Stimulated activated CD8-positive, alpha-beta memory T cell treated with anti-CD3 and anti-CD28 coated beads, Interleukin-12 subunit alpha, Interleukin-12 subunit beta, amount 100 ng/mL, for 1 hour (primary cell): ENCODE data around the gene PTCH1.

Experiments
- DNase-seq: peaks from one replicate; pipeline ENCODE4 v3.0.0-alpha.2; 2020; ENCODE audit warnings: low read depth

The PTCH1 gene

DNA sequence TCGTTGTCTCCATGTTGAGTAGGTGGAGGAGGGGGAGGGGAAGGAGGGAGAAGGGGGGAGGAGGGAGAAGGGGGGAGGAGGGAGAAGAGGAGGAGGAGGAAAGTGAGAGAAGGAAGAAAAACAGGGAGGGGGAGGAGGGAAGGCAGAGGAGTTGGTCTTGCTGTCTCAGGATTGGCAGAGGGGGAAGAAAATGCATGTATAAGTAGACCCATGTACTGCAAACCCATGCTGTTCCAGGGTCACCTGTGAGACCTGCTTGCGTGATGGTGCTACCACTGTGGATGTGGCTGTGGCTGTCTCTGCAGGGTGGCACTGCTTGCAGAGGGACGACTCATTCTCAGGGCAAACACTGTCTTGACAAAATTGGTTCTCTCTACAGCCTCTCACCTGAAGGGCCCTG lies 76.3 kb downstream of the PTCH1 start:
- no peak for DNase-seq

DNA sequence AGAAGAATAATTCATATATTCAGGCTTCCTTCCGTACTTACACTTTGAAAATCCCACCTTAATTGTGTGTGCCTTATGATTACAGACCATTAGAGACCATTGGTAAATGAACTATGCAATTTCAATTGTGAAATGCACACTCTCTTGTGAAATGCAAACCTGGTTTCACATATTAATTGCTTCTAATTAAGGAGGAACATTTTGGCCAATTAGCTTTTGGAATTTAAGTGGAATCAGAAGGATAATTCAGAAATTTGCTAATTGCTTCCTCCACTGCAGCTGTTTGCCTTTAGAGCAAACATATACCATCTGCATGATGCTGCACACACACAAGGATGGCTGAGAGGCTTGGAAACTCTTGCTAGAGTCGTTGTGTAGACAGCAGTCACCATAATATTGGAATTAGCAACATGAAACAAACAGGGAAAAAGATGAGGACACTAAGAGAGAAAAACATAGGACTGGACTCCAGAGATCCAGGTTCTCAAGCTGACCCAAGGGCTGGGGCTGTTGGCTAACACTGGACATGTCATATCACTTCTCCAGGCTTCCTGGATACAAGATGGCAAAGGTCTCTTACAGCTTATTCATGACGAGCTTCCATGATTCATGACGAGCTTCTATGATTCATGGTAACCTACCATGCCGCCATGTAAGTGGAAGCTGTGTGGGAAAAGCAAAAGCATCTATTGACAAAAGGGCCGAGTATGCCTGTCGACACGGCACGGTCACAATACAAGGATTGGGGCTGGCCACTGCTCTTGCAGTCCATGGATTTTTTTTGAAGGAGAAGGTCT lies 78.0 kb downstream of the PTCH1 start:
- no peak for DNase-seq

DNA sequence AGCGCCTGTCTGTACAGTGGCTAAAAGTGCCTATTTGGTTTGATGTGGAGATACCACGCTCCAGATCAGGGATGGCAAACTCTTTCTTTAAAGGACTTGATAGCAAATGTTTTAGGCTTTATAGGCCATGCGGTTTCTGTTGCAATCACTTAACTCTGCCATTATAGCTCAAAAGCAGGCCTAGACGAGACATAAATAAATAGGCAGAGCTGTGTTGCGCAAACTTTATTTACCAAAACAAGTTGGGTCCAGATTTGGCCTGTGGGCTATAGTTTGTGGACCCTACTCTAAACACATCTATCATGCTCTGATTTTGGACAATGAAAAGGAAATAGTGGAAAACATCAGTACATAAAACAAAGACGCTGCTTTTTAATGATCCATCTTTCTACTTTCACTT lies 79.2 kb downstream of the PTCH1 start:
- no peak for DNase-seq

DNA sequence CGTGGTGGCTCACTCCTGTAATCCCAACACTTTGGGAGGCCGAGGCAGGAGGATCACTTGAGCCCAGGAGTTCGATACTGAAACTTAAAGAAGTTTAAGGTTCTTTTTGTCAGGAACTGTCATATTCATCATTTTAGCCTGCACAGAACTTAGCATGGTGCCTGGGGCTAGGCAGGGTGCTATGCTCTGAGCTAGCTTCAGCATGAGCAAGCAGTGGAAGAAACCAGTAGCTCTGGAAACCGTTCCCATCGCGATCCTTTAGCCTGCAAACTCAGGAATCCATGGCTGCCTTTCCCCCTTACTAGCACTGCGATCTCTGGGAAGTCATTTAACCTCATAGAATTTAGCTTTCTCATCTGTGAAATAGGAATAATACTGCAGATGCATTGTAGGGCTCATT lies 80.4 kb downstream of the PTCH1 start:
- DNase-seq = no peak

- DNase-seq = no peak
Measured at GRCh38 chr9:95435074-95435728, 81.6 kb downstream of the PTCH1 start.

DNA sequence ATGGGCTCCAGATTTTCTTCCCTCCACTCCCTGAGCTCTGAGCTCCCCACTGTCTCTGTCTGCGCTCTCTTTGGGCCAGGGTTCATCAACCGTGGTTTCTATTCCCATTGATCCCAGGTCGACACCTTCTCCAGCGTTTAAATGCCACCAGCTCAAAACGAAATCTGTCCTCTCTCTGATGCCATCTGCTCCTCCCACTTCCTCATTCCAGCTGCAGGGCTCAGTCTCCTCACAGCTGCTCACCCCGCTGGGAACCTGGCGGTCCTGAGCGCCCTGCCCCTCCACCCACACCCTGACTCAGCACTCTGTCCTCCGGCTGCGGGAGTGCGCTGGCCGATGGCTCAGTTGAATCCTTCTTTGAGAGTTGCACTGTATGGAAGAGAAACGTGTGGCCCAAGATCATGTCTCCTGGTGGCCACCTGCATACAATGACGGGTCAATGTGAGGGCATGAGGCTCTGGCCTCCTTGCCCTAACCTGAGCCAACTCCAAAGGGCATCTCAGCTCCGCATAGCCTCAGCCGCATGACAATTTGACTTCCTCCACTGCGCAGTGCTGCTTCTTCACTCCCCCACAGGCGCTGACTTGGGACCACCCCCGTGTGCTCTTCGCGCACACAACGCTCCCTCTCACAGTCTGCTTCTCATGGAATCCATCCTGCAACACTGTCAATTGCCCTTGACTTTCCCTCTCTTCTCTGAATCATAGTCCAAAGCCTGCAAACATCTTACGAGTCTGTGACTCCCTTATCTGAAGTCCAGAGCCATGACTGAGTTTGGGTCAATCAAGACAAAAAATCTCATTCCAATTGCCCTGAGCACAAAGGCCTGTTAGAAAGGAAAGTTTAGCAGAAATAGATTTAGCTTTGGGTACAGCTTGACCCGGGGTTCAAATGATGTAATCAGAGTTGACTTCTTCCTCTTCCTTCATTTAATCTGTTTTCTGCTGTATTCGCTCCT lies 82.4 kb downstream of the PTCH1 start:
- DNase-seq = no peak

DNA sequence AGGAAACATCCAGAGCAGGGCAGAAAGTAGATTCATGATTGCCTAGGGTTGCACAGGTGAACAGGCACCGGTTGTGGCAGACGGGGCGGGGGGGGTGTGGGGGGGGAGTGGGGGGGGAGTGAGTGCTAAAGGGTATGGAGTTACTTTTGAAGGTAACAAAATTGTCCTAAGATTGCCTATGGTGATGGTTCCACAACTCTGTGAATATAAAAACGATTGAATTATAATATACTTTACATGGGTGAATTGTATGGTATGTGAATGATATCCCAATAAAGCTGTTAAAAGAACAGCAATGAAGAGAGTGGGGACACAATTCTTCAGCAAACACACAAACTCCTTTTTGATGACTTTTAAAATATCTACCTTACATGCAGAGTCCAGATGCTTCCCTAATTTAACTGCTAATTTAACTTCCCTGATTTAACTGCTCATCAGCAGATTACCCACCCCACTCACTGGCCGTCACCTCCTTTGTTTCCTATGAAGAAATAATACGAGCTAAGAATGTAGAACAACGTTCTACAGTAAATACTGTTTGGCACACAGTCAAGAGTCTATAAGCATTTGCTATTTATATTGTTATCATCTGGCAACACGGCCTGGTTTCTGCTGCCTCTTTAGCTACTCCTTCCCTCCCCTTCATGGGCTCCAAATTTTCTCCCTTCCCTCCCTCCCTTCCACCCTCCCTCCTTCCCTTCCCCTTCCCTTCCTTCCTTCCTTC lies 83.5 kb downstream of the PTCH1 start:
- no peak for DNase-seq

DNA sequence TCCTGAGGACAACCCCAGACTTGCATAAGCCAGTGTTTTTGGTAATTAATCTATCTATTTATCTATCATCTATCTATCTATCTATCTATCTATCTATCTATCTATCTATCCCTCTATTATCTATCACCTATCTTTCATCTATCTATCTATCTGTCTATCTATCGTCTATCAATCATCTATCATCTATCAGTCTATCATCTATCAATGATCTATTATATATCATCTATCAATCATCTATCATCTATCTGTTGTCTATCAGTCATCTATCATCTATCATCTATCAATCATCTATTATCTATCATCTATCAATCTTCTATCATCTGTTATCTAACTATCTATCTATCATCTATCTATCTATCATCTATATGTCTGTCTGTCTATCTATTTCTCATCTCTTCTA lies 85.5 kb downstream of the PTCH1 start:
- DNase-seq = no peak

DNA sequence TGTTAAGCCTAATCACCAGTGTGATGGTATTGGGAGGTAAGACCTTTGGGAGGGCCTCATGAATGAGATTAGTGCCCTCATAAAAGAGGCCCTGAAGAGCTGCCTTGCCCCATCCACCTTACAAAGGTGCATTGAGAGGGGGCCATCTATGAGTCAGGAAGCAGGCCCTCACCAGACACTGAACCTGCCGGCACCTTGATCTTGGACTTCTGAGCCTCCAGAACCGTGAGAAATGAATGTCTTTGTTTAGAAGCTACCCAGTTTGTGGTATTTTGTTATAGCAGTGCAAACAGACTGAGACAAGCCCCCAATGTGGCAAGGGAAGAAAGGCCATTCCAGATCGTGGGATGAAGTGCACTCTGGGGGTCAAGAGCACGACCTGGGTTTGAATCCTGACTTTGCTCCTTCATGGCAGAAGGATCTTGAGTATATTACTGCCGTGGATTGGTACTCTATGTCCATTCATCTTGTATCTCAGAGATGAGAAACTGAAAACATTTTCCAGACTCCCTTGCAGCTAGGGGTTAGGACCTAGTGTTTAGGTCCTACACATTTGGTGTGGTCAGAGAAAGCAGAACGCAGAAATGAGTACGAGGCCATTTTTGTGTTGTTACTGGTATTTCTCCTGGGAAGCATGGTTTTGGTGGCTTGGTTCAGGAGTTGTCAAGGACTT lies 86.7 kb downstream of the PTCH1 start:
- no peak for DNase-seq

DNA sequence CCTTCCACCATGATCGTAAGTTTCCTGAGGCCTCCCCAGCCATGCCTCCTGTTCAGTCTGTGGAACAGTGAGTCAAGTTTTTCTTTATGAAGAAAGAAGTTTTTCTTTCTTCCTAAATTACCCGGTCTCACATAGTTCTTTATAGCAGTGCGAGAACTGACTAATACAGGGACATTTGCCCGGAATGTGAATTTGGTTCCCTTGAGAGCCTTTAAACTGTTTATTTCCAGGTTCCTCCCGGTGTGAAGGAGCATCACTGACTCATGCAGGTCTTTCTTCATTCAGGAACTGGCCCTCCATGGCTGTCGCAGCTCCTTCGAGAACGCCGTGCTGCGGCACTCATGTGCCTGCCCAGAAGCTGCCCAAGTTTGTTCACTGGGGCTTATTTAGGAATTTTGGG lies 87.7 kb downstream of the PTCH1 start:
- DNase-seq = no peak

DNA sequence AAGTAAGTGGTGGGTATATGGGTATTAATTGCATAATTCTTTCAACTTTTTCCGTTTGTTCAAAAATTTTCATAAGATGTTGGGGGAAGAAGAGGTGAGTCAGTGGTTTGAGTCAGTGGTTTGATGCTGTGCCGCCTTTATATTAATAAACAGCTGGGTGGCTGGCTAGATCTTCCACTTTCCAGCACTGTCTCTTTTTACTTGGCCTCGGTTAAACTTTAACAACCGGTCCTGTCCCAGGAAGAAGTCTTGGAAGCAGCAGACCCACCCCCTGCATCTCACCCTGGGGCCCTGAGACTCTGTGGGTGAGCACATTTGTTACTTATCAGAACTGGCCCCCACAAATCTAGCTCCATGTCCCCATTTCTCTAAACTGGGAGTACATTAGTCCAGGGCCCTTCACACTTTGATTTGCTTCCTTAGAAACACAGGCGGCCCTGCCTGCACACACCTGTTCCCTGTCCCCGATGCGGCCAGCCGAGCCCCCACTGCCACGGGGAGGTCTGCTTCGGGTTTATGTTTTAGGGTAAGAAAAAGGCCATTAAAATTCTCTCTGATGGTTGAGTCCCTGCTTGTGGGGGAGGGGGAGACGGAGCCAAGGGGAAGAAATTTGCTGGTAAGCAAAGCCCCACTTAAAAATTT lies 90.7 kb downstream of the PTCH1 start:
- no peak for DNase-seq

DNA sequence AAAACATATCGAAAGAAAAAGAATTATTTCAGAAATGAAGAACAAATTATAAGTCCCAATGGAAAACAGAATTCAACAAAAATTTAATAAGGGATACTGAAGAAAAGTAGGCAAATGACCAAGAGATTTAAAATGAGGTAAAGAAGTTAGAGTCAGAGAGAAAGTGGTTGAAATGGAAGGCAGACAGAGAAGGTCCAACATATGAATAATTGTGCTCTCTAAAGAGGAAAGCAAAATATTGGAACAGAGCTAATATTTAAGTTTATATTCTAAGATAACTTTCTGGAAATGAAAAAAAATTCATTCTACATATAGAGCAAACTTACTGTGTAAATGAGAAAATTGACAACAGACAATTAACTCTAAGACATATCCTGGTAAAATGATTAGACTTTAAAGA lies 94.1 kb downstream of the PTCH1 start:
- no peak for DNase-seq

DNA sequence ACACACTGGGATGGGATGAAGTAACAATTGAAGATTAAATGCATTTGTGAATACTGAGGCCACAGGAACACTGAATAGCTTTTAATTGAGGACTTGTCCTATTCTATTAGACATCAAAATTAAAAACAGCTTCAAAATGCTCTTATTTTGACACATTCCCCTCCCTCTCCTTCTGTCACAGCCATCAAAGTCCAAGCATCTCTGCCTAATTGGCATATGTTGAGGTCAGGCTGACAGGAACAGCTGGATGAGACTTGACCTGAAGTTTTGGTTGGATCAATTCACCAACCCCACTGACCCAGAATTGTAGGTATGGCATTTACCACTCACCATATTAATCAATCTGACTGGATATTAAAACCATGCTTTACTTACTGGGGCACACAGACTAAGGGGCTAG lies 96.3 kb downstream of the PTCH1 start:
- DNase-seq = no peak

DNA sequence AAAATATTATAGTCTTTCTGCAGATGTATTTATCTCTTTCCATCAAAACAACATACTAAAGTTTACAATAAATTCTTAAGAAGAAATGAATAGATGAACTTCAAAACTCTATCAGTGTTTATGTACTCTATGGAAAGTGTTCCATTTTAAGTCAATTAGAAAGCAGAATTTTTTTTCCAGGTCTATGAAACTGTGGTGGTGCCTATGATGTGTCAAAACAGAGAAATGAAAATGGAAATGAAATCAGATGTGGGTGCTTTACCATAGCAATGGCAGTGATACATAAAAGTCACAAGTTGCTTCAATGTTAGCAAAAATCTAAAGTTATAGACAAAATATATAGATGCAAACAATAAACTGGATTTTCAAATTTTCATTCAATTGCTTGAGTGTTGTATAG lies 97.3 kb downstream of the PTCH1 start:
- no peak for DNase-seq

DNA sequence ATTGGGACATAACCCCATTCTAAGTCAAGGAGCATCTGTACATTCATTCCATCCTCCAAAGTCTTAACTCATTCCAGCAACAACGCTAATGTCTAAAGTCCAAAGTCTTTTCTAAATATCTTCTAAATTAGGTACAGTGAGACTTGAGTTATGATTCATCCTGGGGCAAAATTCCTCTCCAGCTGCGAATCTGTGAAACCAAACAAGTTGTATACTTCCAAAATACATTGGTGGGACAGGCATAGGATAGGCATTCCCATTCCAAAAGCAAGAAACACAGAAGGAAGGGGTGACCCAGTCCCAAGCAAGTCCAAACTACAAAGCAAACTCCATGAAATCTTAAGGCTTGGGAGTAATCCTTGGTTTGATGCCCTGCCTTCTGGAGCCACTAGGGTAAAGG lies 101.6 kb downstream of the PTCH1 start:
- no peak for DNase-seq

DNA sequence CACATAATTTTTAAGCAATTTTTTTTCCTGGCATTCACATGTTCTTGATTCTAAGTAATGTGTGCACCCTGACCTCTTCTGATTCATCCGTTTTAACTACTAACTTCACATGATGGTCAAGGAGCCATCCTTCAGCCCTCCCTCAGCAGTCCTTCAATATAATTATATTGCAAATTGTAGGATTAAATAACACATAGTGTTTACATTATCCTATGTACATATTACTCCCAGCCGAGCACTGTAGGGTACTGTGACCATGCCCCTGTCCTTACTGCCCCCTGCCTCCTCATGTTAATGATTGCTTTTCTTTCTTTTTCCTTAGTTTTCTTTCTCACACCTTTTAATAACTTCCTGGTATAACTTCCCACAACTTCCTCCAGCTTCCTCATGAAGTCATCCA lies 103.0 kb downstream of the PTCH1 start:
- DNase-seq = no peak

DNA sequence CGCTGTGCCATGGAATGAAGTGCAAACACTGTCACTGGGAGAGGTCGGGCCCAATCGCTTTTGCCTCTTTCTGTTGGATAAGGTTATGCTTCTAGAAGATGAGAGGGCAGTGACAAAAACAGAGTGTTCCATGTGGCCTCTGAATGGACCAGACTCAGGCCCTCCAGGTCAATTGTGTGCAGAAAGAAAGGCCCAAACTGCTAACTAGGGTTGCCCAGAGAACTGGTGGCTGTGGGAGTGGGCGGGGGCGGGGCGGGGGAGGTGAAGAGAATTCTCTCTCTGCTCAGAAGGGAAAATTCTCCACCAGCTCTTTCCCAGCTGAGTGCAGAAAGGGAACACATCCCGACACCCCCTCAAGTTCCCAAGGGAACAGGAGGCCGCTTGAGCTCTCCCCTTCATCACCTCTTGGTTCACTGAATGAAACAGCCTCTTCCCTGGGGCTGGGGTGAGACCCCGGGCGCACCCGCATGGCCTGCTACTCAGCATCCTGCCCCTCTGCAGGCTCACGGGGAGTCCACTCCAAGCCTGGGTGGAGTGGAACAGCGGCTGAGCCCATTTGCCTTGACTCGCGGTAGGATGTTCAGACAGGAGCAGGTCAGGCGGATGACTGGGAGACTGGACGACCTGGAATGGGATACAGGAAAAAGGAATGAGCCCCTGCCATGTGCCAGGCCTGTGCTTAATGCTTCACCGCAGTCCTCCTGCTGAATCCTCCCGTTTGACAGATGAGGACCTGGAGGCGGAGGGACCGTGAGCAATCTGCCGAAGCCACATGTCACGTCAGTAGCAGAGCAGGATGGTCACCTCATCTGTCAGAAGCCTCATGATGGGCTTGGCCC lies 105.5 kb downstream of the PTCH1 start:
- no peak for DNase-seq

DNA sequence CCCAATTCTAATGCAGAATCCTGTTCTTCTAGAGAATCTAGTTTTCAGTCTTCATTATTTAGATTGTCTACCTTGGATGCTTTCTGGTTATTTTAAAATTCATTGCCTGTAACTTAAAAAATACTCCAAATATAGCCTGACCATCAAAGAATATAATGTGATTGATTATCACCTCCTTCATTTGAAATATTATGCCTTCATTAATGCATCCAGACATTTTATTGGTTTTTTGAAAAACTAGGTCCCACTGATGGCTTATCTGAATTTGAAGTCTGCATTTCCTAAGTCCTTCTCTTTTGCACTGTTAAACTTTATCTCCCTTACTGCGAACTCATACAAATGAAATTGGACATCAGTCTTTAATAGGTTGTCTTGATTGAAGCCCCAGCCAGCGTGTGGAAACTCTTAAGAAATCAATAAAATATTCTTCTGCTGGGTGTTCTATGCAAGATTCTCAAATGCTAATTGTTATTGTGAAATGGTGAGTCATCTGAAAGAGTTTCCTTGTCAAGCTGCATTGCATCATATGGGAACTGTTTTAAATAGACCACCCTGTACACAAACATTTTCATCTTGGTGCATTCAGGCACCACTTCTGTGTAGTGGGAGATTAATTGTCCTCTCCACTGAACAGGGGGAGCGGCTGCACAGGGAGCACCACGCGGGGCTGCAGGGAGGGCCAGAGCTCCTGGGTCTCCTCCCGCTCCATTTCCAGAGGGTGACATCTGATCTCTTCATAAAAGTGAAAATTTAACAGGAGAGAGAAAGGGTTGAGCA lies 106.9 kb downstream of the PTCH1 start:
- DNase-seq = no peak

DNA sequence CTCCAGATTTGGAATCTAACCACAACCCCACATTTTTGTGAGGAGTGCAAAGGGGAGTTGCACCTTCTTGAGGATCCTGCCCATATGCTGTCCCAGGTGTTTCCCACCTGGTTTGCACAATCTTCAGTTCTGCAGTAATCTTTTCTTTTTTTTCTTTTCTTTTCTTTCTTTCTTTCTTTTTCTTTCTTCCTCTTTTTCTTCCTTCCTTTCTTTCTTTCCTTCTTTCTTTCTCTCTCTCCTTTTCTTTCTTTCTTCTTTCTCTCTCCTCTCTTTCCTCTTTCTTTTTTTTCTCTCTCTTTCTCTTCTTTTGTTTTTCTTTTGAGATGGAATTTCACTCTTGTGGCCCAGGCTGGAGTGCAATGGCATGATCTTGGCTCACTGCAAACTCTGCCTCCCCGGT lies 109.2 kb downstream of the PTCH1 start:
- no peak for DNase-seq
